B cell (primary cell): ENCODE results near the gene GGT6.

Source experiments
- EZH2 ChIP-seq: IDR thresholded peaks from 2 replicates; pipeline ENCODE4 v1.6.1; 2012; ENCODE audit warnings: borderline replicate concordance, low read depth, mild to moderate bottlenecking, moderate library complexity, low read length; ENCODE audit not compliant: insufficient read depth, poor library complexity, severe bottlenecking
- TF ChIP-seq, protein P1 (sequence below): fragments of 200-600 bp; IDR thresholded peaks from one replicate; pipeline ENCODE4 v1.8.0; 2022; ENCODE audit warnings: antibody characterized with exemption, mild to moderate bottlenecking

- TF ChIP-seq, protein P1, sequence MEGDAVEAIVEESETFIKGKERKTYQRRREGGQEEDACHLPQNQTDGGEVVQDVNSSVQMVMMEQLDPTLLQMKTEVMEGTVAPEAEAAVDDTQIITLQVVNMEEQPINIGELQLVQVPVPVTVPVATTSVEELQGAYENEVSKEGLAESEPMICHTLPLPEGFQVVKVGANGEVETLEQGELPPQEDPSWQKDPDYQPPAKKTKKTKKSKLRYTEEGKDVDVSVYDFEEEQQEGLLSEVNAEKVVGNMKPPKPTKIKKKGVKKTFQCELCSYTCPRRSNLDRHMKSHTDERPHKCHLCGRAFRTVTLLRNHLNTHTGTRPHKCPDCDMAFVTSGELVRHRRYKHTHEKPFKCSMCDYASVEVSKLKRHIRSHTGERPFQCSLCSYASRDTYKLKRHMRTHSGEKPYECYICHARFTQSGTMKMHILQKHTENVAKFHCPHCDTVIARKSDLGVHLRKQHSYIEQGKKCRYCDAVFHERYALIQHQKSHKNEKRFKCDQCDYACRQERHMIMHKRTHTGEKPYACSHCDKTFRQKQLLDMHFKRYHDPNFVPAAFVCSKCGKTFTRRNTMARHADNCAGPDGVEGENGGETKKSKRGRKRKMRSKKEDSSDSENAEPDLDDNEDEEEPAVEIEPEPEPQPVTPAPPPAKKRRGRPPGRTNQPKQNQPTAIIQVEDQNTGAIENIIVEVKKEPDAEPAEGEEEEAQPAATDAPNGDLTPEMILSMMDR = no peak
- no peak for TF ChIP-seq EZH2
Observed at GRCh38 chr17:4529533-4530152, 30.7 kb downstream of the GGT6 start.
